ENCODE measurements around the gene CAPN13. TPM values are rescaled to one million over a fixed set of nuclear protein-coding genes. Genes with fewer than 3 reads are reported as not detected.

The CAPN13 gene
- total RNA-seq, 1 donor from 2014 or later: not detected

GRCh38 chr2:30692829-30693275 is 114.4 kb downstream of the CAPN13 start:
- Mint-ChIP-seq H3K27me3 (ENCODE audit: insufficient read depth, low read depth) (peaks cover 2% of the 10 kb centered on the region), H3K9me3 (peaks cover 4% of the 10 kb centered on the region), H3K4me3 (no peak overlapping the region), H3K4me1 (no peaks in the 10 kb centered on the region), H3K36me3 (no peaks in the 10 kb centered on the region), H3K27ac (no peak overlapping the region)
- Histone ChIP-seq H3K4me3 (no peak overlapping the region), H3K27me3 (no peaks in the 10 kb centered on the region), H3K36me3 (no peaks in the 10 kb centered on the region), H3K79me2 (ENCODE audit: low read depth) (no peaks in the 10 kb centered on the region), H3K9me3 (ENCODE audit: low read depth) (no peaks in the 10 kb centered on the region), H3K4me2 (no peak overlapping the region), H3F3A (ENCODE audit: low read depth) (no peaks in the 10 kb centered on the region), H4K20me1 (ENCODE audit: low read depth) (no peaks in the 10 kb centered on the region), H3K27ac (no peak overlapping the region), H2AFZ (replicated peaks) (no peak overlapping the region), H3K4me1 (peaks cover 4% of the 10 kb centered on the region), H3K9ac (no peak overlapping the region)
- DNase-seq (ENCODE audit: low spot score): no peak
- TF ChIP-seq CTCF (IDR thresholded peaks at IDR 0.05): no peak
- no peak for TF ChIP-seq EZH2phosphoT487 (IDR thresholded peaks at IDR 0.05)
- no peak for TF ChIP-seq EZH2 (IDR thresholded peaks at IDR 0.05)

GRCh38 chr2:30691948-30692828 is 115.1 kb downstream of the CAPN13 start:
- Histone ChIP-seq H3K27me3 (no peaks in the 10 kb centered on the region), H3K4me3 (no peak overlapping the region), H3K36me3 (no peaks in the 10 kb centered on the region), H3F3A (ENCODE audit: low read depth) (no peaks in the 10 kb centered on the region), H3K4me2 (no peak overlapping the region), H3K27ac (no peak overlapping the region), H3K79me2 (ENCODE audit: low read depth) (no peaks in the 10 kb centered on the region), H3K4me1 (peaks cover 4% of the 10 kb centered on the region), H4K20me1 (ENCODE audit: low read depth) (no peaks in the 10 kb centered on the region), H2AFZ (replicated peaks) (no peak overlapping the region), H3K9me3 (ENCODE audit: low read depth) (no peaks in the 10 kb centered on the region), H3K9ac (no peak overlapping the region)
- no peak for DNase-seq (ENCODE audit: low spot score)
- H3K4me3 Mint-ChIP-seq: no peak overlapping the region
- H3K27me3 Mint-ChIP-seq (ENCODE audit: insufficient read depth, low read depth): peaks cover 2% of the 10 kb centered on the region
- no peaks in the 10 kb centered on the region for H3K36me3 Mint-ChIP-seq
- no peak overlapping the region for H3K27ac Mint-ChIP-seq
- no peaks in the 10 kb centered on the region for H3K4me1 Mint-ChIP-seq
- no peaks in the 10 kb centered on the region for H3K9me3 Mint-ChIP-seq
- TF ChIP-seq EZH2phosphoT487 (IDR thresholded peaks at IDR 0.05): no peak
- TF ChIP-seq EZH2 (IDR thresholded peaks at IDR 0.05): no peak
- no peak for TF ChIP-seq CTCF (IDR thresholded peaks at IDR 0.05)

- Mint-ChIP-seq H3K36me3 (no peaks in the 10 kb centered on the region), H3K27me3 (ENCODE audit: insufficient read depth, low read depth) (peaks cover 2% of the 10 kb centered on the region), H3K9me3 (no peaks in the 10 kb centered on the region), H3K4me1 (no peaks in the 10 kb centered on the region), H3K27ac (no peak overlapping the region), H3K4me3 (no peak overlapping the region)
- Histone ChIP-seq H3K9ac (no peak overlapping the region), H3K9me3 (ENCODE audit: low read depth) (no peaks in the 10 kb centered on the region), H3F3A (ENCODE audit: low read depth) (no peaks in the 10 kb centered on the region), H3K36me3 (no peaks in the 10 kb centered on the region), H4K20me1 (ENCODE audit: low read depth) (no peaks in the 10 kb centered on the region), H3K27ac (no peak overlapping the region), H3K79me2 (ENCODE audit: low read depth) (no peaks in the 10 kb centered on the region), H3K4me3 (no peak overlapping the region), H3K4me2 (no peak overlapping the region), H2AFZ (replicated peaks) (no peak overlapping the region), H3K27me3 (no peaks in the 10 kb centered on the region), H3K4me1 (peaks cover 4% of the 10 kb centered on the region)
- TF ChIP-seq EZH2 (IDR thresholded peaks at IDR 0.05) (no peak), CTCF (IDR thresholded peaks at IDR 0.05) (no peak), EZH2phosphoT487 (IDR thresholded peaks at IDR 0.05) (no peak)
- DNase-seq (ENCODE audit: low spot score): no peak
Observed at GRCh38 chr2:30691091-30691947, 115.9 kb downstream of the CAPN13 start.
